Activated gamma-delta T cell treated with Interleukin-2 at 50 U/mL for 16 hours (primary cell): Measurements from ENCODE around the gene ZNF519.
A peak's percentile ranks its signal among the peaks of the same experiment; 100 is the strongest.
"Not testable (repeated sequence)": the region's sequence is repeated elsewhere in the genome, so short reads cannot be mapped to it uniquely, and the experiment has no call there.

ENCODE experiments used
- DNase-seq: peaks from one replicate; pipeline ENCODE4 v3.0.0-alpha.2; 2020

ZNF519 gene

DNA sequence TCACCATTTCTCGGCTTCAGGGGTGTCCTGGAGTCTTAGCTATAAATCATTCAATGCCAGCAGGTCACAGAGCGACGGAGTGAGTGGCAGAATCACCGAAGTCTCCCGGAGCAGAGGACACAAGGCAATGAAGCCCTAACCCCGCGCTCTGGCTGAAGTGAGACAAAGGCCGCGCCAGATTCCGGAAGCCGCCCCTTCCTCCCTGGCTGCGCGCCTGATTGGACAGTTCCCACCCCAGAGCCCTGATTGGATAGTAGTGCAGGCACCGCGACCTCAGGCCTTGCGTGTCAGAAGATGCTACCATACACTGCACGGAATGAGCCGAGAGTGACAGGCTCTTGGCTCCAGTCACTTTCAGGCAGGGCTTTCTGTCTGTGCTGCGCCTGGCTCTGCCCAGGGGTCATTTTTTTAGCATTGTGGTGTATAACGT lies at the start of gene ZNF519:
Gene ZNF519, minus strand, starts transcription at position 165 of the 430 bp plus-strand sequence. Its CDS starts 158 bp downstream, at position 7.
- DNase-seq: peak; percentile 85

DNA sequence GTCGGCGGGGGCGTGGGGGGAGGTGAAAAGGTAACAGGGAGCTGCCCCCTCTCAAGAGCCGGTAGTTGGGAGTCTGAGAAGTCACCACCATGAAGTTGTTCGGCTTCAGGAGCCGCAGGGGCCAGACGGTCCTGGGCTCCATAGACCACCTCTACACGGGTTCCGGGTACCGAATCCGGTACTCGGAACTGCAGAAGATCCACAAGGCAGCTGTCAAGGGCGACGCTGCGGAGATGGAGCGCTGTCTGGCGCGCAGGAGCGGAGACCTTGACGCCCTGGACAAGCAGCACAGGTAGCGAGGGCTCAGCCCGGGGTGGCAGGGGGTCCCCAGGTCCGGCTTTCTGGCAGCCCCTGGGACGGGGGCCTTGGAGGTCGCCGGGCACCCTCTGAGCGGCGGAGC lies 47.1 kb upstream of the ZNF519 start:
- no peak for DNase-seq

DNA sequence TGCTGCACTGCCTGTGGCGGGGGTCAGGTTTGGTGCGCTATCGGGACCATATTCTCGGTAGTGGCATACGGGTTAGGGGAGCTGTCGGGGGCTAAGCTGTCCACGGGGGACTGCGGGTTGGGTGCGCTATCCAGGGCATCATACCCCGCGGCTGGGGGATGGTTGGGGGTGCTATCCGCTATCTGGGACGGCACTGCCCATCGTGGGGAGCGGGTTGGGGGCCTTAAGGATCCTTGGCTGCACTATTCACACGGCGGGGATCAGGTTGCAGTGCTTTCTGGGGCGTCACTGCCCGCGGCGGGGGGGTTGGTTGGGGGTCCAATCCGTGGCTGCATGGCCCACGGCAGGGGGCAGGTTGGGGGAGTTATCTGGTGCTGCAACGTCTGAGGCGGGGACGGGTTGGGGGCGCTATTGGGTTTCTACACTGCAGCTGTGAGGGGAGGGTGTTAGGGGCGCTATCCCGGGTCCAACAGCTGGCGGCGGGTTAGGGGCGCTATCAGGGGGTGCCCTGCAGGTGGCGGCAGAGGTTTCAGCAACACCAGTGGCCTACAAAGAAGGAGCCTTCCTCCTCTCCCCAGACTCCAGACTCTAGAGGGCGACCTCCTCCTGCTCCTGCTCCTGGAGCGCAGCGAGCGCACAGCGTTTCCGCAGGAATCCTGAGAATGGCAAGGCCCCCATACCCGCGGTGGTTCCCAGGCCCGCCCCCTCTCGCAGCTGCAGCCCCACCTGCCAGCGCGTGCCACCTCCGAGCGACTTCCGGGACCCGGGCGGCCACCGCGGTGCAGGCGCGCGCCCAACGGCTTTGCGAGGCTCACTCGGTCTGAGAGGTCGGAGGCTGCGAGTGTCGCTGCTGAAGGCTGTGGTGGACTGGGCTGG lies 46.3 kb upstream of the ZNF519 start:
- DNase-seq: peak; percentile 75

GRCh38 chr18:14177540-14178320 lies 45.5 kb upstream of the ZNF519 start:
- DNase-seq: not testable (repeated sequence)

DNA sequence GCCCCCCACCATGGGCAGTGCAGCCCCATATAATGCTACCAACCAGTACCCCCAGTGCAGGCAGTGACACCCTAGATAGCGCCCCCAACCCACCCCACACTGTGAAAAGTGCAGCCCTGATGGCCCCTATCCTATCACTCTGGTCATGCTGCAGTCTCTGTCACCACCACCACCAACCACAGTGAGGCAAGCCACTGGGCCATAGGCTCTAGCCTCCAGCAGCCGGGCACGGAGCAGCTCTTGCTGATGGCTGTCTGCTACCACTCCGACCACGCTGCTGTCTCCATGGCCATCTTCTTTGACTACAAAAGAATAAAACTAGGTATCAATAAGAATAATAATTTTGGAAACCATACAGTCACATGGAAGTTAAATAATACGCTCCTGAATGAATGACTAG lies 43.2 kb upstream of the ZNF519 start:
- not testable (repeated sequence) for DNase-seq

DNA sequence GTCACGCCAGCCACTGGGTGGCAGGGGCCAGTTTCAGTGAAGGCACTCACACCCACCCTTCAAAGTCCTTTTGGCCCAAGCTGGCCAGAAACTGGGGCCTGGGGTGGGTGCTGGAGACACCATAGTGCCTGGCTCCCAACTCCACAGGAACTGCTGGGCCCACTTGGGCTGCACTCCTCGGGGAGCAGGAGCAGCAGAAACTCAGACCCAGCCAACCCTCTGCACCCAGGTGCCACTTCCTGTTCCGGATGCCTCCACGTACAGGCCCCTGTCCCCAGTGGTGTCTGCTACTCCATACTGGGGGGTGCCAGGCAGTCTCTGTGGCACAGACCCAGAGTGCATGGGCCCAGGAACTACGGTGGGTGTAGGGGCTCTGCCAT lies 42.5 kb upstream of the ZNF519 start:
- no peak for DNase-seq

- DNase-seq: not testable (repeated sequence)
These were observed 41.9 kb upstream of the ZNF519 start for GRCh38 chr18:14174002-14174705.

DNA sequence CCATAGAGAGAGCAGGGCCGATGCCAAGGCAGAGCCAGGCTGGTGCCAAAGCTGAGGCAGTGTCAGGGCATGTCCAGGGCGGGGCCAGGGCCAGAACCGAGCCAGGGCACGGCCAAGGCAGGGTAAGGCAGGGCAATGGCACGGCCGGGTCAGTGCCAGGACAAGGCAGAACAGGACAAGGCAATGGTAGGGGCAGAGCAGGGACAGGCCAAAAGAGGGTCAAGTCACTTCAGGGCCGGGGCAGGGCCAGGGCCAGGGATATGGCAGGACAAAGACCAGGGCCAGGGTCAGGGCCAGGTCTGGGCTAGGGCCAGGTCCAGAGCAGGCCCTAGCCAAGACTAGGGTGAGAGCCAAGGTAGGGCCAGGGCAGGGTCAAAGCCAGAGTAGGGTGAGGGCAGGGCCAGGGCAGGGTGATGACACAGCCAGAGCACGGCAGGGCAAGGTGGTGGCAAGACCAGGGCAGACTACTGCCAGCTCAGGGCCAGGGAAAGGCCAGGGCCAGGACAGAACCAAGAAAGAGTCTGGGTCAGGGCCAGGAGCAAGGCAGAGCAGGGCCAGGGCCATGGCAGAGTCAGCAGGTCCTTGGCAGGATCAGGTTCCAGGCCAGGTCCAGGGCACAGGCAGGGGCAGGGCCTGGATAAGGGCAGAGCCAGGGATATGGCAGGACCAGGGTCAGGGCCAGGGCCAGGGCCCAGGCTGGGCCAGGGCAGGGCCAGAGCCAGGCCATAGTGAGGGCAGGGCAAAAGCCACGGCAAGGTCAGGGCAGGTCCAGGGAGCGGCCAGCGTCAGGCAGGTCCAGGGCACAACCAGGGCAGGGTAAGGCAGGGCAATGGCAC lies 41.1 kb upstream of the ZNF519 start:
- not testable (repeated sequence) for DNase-seq

DNA sequence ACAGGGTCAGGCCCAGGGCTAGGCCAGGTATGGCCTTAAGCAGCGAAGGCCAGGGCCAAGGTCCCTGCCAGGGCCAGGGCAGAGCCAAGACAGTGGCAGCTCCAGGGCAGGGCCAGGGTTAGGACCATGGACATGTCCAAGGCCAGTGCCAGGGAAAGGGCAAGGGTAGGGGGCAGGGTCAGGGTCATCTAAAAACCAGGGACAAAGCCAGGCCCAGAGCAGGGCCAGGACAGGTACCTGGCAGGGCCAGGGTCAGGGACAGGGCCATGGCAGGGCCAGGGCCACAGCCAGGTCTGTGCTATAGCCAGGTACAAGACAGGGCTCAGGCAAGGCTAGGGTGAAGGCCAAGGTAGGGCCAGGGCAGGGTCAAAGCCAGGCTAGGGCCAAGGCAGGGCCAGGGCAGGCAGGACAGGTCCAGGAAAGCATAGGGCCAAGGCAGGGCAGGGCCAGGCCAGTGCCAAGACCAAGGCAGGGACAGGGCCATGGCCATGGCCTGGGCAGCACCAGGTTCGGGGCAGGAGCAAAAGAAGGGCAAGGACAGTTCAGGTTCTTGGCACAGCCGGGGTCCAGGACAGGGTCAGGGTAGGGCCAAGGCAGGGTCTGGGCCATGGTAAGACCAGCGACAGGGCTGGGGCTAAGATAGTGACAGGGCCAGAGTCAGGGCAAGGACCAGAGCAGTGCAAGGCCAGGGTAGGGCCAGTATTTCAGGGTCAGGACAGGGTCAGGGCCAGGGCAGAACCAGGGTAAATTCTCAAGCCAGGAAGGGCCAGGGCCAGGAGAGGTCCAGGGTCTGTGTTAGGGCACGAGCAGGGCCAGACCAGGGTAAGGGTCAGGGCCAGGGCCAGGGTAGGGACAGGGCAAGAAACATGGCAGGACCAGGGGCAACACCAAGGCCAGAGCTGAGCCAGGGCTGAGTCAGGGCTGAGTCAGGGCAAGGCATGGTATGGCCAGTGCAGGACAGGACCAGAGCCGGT lies 40.2 kb upstream of the ZNF519 start:
- not testable (repeated sequence) for DNase-seq

- not testable (repeated sequence) for DNase-seq
These were observed 39.3 kb upstream of the ZNF519 start for GRCh38 chr18:14171301-14172141.

DNA sequence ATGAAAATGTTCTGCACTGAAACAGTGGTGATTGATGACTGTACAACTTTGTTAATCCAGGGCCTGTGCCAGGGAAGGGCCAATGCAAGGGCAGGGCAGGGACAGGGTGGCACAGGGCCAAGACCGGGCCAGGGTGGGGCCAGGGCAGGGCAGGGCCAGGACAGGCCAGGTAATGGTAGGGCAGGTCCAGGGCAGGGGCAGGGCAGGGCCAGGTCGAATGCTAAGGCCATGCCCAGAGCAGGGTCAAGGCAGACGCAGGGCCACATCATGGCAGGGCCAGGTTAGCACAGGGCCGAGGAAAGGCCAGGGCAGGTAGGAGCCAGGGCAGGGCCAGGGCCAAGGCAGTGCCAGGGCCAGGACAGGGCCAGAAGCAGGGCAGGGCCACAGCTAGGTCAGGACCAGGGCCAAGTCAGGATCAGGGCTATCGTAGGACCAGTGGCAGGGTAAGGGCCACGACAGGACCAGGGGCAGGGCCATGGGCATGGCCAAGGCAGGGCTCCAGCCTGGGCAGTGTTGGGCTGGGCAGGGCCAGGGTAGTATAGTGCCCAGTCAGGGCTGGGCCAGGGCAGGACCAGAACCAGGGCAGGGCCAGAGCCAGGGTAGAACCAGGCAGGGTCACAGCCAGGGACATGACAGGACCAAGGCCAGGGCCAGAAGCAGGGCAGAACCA lies 38.3 kb upstream of the ZNF519 start:
- not testable (repeated sequence) for DNase-seq

DNA sequence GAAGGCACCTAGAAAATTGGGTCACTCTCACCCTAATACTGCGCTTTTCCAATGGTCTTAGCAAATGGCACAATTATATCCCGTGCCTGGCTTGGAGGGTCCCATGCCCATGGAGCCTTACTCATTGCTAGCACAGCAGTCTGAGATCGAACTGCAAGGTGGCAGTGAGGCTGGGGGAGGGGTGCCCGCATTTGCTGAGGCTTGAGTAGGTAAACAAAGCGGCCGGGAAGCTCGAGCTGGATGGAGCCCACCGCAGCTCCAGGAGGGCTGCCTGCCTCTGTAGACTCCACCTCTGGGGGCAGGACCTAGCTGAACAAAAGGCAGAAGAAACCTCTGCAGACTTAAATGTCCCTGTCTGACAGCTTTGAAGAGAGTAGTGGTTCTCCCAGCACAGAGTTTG lies 30.7 kb upstream of the ZNF519 start:
- DNase-seq: not testable (repeated sequence)

DNA sequence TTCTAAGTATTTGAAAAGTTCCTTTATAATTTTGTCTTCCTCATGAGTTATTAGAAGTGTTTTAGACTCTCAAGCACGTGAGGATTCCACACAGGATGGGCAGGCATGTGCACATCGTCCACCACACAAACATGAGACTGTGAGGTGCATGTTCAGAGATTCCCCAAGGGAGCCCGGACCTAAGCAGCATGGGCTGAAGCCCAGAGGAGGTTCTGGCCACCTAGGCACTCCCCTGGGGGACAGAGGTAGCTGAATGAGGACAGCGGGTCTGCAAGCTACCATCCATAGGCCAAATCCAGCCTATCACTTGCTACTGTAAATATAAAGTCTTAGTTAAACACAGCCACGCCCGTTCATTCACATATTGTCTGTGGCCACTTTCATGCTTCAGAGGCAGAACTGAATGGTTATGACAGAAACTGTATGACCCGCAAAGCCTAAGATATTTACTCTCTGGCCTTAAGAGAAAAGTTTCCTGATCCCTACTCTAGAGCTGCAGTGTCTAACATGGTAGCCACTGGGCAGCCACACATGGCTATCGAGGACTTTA lies 19.4 kb upstream of the ZNF519 start:
- not testable (repeated sequence) for DNase-seq

- DNase-seq: not testable (repeated sequence)
These were observed 18.5 kb upstream of the ZNF519 start for GRCh38 chr18:14150766-14151165.

DNA sequence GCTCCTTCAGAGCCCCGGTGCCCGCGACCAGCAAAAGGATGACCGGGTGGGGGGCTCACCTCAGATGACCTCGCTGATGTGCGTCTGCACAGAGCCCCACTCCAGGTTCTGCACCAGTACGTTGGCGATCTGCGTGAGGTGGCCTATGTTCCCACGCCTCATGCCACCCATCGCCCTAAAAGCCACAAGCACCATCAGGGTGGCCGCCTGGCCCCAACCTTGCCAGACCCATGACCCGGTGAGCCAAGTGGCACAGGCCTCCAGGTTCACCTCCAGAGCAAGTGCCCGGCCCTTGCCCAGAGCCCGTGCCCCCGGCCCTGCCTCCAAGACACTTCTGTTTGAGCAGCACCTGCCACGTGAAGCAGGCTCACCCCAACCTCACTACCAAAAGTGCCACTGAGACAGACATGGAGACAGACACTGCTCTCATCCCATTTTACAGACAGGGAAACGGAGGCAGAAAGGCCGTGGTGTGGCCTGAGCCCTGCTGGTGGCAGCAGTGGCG lies 17.7 kb upstream of the ZNF519 start:
- DNase-seq: not testable (repeated sequence)

DNA sequence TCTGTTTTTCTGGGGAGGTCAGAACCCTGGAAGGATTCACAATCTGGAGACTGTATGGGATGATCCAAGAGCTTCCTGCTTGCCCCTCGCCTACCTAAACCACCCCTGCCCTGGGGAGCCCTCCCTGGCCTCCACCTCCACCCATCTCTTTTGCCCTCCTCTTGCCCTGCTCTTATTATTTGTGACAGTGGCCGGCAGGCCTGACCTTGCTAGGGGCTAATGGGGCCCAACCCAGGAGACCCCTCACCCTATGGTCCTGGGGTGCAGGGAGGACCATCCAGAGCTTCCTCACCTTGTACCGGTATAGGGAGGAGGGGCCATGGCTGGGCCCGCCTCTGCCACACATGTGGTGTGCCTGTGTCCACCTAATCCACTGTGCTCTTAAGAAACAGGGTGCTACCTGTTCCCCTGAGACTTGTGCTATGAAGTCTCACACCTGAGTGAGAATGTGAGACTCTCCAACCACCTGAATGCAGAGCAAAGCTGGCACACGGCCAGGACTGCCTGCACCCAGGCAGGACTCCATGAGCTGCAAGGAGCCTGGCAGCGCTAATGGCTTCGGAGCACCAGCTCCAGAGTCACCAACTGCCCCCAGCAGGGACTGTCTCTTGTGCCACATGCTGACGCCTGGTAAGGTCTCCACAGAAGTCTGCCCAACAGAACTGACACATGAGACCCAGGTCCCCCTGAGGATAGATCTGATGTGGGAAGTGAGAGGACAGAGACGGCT lies 17.1 kb upstream of the ZNF519 start:
- DNase-seq: not testable (repeated sequence)

DNA sequence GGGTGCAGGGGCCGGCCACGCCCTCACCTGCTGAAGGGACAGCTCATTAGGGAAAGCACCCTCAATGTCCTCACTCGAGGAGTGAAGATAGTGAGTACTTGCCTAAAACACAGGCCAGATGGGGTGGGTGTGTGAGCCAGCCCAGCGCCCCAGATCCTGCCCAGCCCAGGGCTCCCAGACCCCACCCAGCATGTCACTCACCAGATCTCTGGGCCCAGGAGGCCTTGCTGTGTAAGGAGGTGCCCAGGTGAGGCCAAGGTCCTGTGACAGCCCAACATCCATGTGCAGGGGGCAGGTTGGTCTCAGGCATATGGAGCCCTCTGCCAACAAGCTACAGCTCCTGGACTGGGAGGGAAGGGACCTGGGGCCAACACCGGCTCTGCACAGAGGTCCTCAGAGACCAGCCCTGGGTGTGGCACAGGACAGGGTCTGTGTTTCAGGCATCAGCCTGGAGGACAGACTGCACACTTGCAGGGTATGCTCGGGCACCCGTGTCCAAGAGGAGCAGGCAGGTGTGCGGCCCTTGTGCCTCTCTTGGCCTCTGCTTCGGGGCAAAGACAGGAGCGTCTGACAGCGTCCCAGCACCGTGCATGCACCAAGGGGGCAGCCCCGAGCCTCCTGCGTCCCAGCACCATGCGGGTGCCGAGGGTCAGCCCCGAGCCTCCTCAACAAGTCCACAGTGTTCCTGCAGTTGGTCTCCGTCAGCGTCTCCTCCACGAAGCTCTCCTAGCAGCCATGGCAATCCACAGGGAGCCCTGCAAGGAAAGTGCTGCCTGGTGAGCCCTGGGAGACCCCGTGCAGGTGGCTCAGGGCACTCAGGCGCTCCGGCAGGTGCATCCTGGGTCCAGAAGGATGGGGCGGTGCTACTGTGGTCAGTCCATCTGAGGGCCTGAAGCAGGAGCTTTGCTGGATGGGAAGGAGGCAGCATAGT lies 16.0 kb upstream of the ZNF519 start:
- not testable (repeated sequence) for DNase-seq
